DMS114 treated with DMSO at 0.1 percent for 48 hours (cell line): ENCODE measurements around the gene GPC6.

Experiments
- DNase-seq: peaks from one replicate; lab custom pipeline; 2025; ENCODE audit not compliant: unreplicated experiment; lab: John Stamatoyannopoulos, UW

Gene GPC6

GRCh38 chr13:94014461-94014860, 787.9 kb downstream of the GPC6 start:
- DNase-seq, result no peak

- DNase-seq, result no peak
These were observed 793.8 kb downstream of the GPC6 start for GRCh38 chr13:94020426-94020825.

GRCh38 chr13:94020833-94021232, 794.2 kb downstream of the GPC6 start:
- DNase-seq, result no peak

- no peak for DNase-seq
These were observed 801.6 kb downstream of the GPC6 start for GRCh38 chr13:94028234-94028633.

GRCh38 chr13:94028650-94029049, 802.0 kb downstream of the GPC6 start:
- DNase-seq, result no peak

GRCh38 chr13:94030415-94031119, 804.0 kb downstream of the GPC6 start:
- no peak for DNase-seq

- DNase-seq, result no peak
These were observed 805.0 kb downstream of the GPC6 start for GRCh38 chr13:94031609-94032008.

GRCh38 chr13:94033098-94033497, 806.5 kb downstream of the GPC6 start:
- no peak for DNase-seq

GRCh38 chr13:94033830-94034642, 807.4 kb downstream of the GPC6 start:
- no peak for DNase-seq

- no peak for DNase-seq
These were observed 823.4 kb downstream of the GPC6 start for GRCh38 chr13:94050039-94050438.

- DNase-seq, result no peak
These were observed 824.1 kb downstream of the GPC6 start for GRCh38 chr13:94050686-94051085.

- no peak for DNase-seq
These were observed 827.5 kb downstream of the GPC6 start for GRCh38 chr13:94053986-94054593.

GRCh38 chr13:94056362-94056990, 829.9 kb downstream of the GPC6 start:
- DNase-seq, result no peak

- no peak for DNase-seq
These were observed 831.1 kb downstream of the GPC6 start for GRCh38 chr13:94057618-94058186.

- no peak for DNase-seq
These were observed 832.3 kb downstream of the GPC6 start for GRCh38 chr13:94058821-94059360.

- no peak for DNase-seq
These were observed 834.7 kb downstream of the GPC6 start for GRCh38 chr13:94061301-94061700.

- DNase-seq, result no peak
These were observed 836.5 kb downstream of the GPC6 start for GRCh38 chr13:94063096-94063495.

GRCh38 chr13:94063848-94064247, 837.2 kb downstream of the GPC6 start:
- no peak for DNase-seq

GRCh38 chr13:94065741-94066140, 839.1 kb downstream of the GPC6 start:
- no peak for DNase-seq

GRCh38 chr13:94073007-94073744, 846.6 kb downstream of the GPC6 start:
- DNase-seq, result no peak
